Measurements from ENCODE around the gene MPV17. TPM values are rescaled to one million over a fixed set of nuclear protein-coding genes. Genes with fewer than 3 reads are reported as not detected.
"Not testable (repeated sequence)": the region's sequence is repeated elsewhere in the genome, so short reads cannot be mapped to it uniquely, and the experiment has no call there.

MPV17 gene
- total RNA-seq, 1 experiment from 2014 or later = 40.5 TPM

DNA sequence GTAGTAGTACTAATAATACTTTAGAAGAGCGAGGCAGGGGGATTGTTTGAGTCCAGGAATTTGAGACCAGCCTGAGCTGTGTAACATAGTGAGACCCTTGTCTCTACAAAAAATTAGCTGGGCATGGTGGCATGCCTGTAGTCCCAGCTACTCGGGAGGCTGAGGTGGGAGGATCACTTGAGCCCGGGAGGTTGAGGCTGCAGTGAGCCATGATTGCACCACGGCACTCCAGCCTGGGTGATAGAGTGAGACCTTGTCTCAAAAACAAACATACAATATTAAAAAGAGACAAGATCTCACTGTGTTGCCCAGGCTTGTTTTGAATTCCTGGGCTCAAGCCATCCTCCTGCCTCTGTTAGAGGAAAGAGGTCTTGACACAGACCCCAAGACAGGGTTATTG lies 22.3 kb downstream of the MPV17 start:
- DNase-seq (ENCODE audit: low spot score) = not testable (repeated sequence)

DNA sequence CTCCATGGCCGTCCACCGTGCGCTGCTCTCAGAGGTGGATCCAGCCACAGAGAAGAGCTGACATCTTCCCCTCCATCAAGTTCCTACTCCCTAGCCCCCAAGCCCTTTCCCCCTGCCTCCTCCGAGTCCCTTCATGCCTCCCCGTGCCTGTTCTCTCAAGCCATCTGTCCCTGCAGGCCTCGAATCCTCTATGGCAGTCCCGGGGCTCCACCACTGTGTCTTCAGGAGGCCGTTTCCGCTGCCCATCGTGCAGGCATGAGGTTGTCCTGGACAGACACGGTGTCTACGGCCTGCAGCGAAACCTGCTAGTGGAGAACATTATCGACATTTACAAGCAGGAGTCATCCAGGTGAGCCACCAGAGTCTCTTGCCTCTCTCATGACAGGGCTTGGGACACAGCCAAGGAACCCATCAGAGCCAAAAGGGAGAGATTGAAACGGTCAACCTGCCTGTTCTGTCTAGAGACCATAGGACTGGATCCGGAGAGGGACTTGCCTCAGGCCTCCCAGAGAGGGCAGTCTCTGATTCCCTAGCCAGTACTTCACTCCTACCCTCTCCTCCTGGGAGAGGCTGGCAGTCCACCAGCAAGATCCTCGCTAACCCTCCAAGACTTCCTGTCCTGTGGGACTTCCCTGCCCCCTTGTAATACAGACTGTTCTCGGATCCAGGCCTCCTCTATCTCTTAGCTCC lies 24.4 kb downstream of the MPV17 start:
- no peak for DNase-seq (ENCODE audit: low spot score)

DNA sequence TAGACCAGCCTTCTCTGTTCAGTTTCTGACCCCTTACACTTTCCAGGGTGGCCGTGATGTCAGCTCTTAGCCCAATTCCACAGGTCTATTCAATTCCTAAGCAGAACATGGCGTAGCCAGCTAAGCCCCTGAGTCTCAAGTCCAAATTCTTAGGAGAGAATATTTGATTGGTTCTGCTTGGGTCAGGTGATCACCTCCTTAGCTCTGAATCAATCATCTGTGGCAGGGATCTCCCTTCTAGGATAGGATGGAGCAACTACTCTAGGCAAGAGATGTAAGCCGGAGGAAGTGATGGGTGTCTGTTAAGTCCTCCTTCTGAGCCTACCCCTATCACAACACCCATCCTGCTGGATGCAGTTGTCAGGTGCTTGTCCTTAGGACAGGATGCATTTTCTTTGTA lies 25.7 kb downstream of the MPV17 start:
- DNase-seq (ENCODE audit: low spot score) = no peak

DNA sequence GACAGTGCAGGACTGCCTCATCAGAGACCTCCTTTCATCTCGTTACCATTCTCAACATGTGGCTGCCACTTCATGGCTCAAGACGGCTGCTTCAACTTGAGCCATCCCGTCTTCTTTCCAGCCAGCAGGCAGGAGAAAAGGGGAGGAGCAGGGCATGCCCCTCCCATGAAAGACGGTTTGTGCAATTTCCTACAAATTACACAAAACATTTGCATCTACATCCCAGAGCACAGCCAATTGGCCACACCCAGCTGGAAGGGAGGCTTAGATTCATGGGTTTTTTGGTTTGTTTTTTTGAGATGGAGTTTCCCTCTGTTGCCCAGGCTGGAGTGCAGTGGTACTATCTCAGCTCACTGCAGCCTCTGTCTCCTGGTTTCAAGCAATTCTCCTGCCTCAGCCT lies 26.4 kb downstream of the MPV17 start:
- no peak for DNase-seq (ENCODE audit: low spot score)

DNA sequence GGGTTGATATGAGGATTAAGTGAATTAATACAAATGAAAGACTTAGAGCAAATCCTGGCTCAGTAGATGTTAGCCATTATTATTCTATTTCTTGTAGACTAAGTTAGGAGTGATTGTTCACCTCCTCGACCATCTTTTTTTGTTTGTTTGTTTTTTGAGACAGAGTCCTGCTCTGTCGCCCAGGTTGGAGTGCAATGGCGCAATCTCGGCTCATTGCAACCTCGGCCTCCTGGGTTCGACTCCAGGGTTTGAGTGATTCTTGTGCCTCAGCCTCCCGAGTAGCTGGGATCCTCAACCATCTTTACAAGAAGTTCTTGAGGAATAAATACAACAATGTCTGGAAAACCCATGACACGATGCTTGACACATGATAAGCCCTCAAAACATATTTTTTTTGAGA lies 28.0 kb downstream of the MPV17 start:
- no peak for DNase-seq (ENCODE audit: low spot score)

DNA sequence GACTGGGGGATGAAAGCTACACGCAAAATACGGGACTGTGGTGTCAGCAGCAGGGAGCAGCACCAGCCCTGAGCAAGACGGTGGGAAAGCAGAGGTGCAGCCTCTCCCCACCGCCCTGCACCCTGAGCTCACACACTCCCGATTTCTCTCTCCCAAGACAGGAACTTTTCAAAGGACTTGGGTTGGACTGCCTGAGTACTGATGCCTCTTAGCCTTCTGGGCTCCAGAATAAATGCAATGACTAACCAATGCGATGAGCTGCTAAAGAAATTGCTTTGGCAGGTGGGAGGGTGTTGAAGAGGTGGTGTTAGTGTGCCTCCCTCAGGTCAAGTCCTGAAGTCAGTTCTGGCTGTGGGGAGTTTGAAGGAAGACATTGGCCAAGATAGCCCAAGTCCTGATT lies 31.0 kb downstream of the MPV17 start:
- DNase-seq (ENCODE audit: low spot score) = no peak

DNA sequence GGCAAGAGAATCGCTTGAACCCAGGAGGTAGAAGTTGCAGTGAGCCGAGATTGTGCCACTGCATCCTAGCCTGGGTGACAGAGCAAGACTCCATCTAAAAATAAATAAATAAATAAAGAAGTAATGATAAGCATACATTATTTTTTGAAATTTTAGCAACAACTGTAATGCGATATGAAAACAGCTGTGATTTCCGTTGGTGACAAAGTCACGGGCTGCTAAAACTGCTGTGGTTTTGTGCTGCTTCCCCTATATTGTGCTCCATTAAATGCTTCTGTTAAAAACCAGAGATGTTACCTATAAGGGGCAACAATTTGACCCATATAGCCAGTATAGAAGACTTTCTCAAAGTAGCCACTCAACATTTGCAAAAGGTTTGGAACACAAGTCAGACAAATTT lies 32.3 kb downstream of the MPV17 start:
- no peak for DNase-seq (ENCODE audit: low spot score)

DNA sequence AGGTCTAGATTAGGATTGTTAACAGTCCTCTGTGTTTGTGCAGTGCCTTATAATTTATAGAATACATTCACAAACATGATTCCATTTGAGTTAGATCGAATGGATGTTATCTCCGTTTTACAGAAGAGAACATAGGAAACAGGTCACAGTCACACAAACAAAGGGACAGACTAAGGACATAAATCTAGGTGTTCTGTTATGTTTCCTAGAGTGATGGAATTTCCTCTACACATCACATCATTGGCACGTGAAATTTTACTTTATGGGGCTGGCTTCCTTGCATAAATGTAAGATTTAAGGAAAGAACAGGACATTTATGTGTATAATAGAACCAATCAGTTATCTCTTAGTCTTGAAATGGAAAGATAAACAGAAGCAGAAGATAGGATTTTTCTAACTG lies 34.3 kb downstream of the MPV17 start:
- no peak for DNase-seq (ENCODE audit: low spot score)

DNA sequence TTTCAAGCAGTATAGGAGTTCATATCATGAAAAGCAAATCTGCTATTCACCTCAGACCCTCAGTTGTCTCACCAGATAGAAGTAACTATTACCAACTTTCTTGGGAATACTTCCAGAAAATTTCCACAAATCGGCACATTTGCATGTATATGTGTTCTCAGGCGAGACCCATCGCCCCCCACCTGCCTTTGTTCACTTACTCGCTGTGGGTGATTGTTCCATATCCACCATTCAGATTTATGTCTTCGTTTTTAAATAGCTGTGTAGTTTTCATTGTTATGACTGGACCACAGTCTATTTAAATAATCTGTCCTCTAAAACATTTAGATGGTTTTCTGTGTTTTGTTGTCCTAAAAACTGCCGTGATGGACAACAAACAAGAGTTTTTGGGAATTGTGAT lies 37.4 kb downstream of the MPV17 start:
- DNase-seq (ENCODE audit: low spot score) = no peak

DNA sequence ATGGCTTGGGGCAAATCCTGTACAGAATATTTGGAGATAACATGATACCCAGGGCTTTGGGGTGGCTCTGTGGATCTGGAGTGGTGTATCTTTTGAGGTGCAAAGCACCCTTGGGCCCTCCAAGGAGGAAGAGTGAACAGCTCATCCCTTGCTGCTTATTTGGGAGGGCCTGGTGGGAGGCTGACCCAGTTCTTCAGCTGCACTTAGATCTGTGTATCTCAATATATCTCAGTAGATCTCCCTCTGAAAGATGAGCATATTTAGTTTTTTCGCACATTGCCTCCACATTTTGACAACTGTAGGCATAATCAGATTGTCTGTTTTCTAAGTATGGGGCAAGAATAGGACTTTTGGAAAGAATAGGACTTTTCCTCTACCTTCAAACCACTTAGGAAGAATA lies 37.9 kb downstream of the MPV17 start:
- no peak for DNase-seq (ENCODE audit: low spot score)

DNA sequence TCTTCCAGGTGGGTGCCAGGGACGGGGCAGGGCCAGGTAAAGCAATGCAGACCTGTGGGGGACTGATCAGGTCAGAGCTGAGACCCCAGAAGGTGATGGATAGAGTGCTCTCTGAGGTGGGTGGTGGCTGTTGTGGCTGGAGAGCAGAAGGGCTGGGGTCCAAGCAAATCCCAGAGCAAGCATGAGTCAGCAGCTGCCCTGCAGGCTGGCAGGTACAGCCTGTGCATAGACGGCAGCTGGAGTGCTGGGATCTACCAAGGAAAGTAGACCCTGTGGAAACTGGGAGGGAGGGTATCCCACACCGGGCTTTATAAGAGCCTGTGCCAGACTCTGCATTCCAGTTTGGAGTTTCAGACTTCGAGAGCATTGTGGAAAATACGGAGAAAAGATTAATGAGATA lies 40.0 kb downstream of the MPV17 start:
- DNase-seq (ENCODE audit: low spot score) = no peak

DNA sequence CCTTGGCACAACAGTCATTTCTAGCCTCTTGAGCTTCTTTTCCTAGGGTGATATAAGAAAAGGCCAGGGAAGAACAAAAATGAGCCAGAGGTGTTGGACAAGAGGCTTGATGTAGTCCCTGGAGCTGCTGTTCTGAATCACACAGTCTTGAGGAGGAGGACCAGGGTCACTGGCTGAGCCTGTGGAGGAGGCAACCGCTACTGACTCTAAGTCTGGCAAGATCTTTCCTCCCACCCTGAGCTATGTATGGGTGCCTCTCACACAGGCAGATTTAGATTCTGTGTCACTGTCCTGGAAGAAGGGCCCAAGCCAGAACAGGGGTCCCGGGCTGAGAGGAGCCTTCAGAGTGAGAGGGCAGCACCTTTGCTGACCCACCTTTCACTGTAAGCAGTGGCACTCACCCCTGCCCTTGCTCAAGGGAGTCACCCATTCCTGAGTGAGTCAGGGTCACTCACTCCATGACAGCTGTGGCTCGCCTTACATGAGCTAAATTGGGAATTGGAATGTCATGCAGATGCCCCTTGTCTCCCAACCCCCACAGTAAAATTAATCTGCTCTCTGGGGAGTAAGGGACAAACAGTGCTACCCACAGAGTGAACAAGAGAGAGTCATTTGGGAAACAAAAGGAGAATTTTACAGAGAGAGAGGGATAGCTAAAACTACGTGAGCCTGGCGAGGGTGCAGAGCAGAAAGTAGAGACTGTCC lies 40.9 kb downstream of the MPV17 start, which contains the start of gene TRIM54:
Gene TRIM54 (plus strand): TSS at position 575 of the 705 bp plus-strand sequence. CDS start 303 bp downstream, outside the sequence.
- DNase-seq (ENCODE audit: low spot score) = no peak

DNA sequence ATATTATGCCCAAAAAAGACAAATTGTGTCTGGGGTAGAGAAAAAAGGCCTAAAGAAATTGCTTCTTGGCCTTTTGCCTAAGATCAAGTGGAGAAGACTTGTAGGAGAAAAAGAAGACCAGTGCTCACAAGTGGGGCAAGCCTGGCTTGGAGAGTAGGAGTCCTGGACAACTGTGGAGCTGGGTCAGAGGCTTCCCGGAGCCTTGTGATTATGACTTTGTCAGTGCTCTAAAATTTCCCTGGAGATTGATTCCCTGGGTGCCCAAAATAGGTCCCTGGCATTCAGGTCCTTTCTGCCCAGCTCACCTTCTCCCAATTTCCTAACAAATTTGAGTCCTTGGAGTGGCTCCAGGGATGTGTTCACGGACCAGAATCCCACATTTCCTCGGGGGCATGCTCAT lies 41.5 kb downstream of the MPV17 start:
- no peak for DNase-seq (ENCODE audit: low spot score)

DNA sequence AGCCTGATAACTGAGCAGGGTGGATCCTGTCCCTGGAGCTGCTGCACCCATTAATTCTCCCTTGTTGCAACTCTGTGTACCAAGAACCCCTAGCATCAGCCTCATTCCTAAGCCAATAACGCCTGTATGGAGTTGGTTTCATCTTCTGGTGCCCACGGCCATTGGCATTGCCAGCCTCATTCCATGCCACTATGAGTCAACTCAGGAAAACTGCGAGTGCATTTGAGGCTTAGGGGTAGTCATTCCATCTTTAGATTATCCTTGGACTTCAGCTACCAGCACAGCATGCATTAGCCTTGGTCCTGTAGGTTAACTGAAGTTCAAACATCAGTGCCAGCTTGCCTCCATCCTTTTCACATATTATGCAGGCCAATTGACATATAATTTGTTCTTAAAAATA lies 42.1 kb downstream of the MPV17 start:
- DNase-seq (ENCODE audit: low spot score) = no peak

DNA sequence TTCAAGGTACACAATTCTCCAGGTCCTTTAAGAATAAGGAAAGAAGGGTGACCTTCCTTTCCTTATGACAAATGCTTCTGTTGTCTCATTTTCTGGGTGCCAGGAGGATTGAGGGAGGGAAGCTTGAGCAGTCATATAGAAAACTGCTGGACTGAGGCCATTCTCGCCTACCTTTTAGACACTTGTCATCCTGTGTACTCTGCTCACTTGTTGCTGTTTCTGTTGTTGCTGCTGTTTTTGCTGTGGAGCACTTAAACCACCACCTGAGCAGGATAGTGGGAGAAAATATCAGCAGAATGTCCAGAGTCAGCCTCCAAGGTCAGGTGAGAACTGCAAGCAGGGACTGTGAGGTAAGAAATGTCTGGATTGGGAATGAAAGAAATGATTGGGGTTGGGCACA lies 44.9 kb downstream of the MPV17 start:
- DNase-seq (ENCODE audit: low spot score) = no peak

DNA sequence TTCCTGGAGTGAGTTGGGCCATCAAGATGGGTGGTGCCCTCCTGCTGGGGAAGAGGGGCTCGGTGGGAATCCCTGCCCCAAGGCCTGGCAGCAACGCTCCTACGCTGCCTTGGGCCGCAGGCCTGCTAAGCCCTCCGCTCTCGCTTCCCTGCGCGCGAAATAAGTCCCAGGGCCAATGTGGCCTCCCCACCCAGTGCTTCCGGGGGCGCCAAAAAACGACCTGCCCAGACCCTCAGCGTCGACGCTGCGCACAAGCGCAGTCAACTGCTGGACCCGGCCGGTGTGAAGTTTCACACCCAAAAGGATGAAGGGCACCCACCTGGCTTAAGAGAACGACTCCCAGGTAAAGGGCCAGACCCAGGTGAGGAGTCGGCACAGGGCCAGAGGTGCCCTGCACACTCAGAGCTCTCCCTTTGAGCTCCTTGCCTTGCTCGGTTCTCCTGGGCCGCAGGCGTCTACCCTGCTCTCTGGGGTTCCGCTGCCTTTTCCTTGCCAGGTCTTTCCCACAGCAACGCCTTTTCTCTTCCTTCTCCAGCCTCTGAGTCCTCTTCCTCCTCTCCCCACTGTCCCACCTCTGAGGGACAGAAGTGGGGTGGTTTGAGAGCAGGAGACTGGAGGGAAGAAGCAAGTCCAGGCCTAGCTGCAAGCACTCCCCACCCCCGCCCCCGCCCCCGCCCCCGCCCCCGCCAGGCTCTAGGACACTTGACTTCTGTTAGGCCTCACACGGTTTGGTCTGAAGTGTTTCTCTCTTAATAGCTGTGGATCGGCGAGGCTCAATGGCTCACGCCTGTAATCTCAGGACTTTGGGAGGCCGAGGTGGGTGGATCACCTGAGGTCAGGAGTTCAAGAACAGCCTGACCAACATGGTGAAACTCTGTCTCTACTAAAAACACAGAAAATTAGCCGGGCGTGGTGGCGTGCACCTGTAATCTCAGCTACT lies 47.4 kb downstream of the MPV17 start, which contains the start of gene DNAJC5G:
Gene DNAJC5G (plus strand): TSS at position 223 of the 940 bp plus-strand sequence. CDS start 1,296 bp downstream, outside the sequence.
- DNase-seq (ENCODE audit: low spot score) = no peak

DNA sequence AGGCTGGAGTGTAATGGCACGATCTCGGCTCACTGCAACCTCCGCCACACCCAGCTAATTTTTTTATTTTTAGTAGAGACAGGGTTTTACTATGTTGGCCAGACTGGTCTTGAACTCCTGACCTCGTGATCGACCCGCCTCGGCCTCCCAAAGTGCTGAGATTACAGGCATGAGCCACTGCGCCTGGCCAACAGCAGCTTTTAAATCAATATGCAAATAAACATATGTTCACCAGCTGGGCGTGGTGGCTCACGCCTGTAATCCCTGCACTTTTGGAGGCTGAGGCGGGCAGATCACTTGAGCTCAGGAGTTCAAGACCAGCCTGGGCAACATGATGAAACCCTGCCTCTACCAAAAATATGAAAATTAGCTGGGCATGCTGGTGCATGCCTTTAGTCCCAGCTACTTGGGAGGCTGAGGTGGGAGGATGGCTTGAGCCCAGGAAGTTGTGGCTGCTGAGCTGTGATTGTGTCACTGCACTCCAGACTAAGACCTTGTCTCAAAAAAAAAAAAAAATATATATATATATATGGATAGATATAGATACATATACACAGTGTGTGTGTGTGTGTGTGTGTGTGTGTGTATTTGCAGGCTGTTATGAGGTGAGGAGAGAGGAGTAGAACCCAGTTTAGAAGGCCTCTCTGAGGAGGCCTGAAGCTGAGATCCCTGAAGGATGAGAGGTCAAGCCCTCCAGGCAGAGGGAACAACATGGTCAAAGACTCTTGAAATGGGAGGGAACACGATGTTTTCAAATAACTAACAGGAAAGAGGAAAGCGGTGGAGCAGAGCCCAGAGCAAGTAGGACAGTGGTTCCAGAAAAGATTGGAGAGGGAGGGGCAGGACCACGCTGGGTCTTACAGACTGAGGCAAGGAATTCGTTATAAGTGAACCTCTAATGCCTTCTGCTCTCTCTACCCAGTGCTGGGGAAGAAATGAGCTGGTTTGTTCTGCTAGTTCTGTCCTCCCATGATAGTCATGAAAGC lies 50.1 kb downstream of the MPV17 start:
- not testable (repeated sequence) for DNase-seq (ENCODE audit: low spot score)

DNA sequence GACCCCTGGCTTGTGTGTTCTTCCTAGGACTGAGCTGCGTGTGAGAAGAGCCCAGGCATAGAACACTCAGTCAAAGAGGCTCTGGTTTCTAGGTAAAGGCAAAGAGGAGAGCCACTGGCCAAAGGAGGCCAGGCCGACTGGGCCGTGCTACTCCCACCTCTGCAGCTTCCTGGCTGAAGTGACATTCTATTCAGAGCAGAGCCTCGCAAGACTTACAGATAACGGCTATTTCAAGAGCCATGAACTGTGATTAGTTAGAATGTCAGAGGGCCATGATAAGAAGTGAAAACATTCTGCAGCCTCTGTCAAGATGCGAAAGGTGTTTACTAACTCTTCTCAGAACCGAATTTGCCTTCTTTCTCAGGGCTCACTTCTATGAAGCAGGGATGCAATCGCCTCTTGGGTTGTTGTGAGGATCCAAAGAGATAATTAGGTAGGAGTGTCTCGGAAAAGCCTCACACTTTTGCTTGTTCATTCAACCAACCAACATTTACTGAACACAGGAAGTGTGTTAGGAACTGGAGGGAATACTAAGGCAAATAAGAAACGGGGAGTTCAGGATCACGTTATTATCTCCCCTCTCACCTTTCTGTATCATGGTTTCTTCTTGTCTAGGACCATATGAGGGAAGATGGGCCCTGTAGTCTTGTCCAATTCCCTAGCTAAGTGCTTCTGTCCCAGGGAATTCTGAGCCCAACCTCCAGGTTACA lies 51.1 kb downstream of the MPV17 start:
- no peak for DNase-seq (ENCODE audit: low spot score)

DNA sequence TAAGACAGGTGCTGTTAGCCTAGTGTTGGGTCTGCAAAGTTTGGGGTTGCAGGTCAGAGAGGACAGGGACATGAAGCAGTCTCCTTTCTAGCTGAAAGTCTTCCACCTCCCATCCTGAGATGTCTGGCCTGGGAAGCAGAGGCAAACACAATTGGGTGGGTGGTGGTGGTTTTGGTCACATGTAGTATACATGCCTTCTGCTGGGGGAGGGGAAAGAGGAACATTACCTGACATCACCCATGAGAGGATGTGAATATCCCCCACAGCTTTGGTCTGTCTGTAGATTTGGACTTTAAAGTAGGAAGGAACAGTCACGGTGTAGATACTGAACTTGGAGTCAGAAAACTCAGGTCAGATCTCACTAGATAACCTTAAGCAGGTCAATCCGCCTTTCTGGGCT lies 52.2 kb downstream of the MPV17 start:
- DNase-seq (ENCODE audit: low spot score) = no peak

DNA sequence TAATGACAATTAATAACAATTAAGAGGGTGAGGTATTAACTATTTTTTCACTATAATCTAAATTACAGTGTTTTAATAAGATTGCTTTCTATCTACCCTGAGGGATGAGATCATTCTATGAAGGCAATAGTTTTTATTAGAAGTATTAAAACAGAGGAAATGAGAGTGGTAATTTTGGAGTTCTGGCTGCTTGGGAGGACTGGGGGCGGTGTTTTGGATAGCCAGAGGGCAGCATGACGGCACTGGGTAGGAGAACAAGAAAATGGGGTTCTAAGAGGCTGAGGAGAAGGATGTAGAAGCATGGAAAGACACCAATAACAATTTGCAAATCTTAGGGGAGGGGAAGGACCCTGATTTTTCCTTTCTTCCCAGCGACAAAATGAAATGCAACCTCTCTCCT lies 52.8 kb downstream of the MPV17 start:
- DNase-seq (ENCODE audit: low spot score) = no peak
